SKM-1 treated with dmso at 0.1 percent for 144 hours (cell line): ENCODE results near the gene SOCS3.
A peak's percentile ranks its signal among the peaks of the same experiment; 100 is the strongest.
"Not testable (repeated sequence)": the region's sequence is repeated elsewhere in the genome, so short reads cannot be mapped to it uniquely, and the experiment has no call there.

Experiments
- DNase-seq: peaks from one replicate; lab custom pipeline; 2025; ENCODE audit not compliant: unreplicated experiment; lab: John Stamatoyannopoulos, UW

SOCS3 gene

GRCh38 chr17:78313735-78314648 lies 45.9 kb downstream of the SOCS3 start:
- DNase-seq: peak; percentile 20

GRCh38 chr17:78309659-78310255 lies 50.1 kb downstream of the SOCS3 start:
- not testable (repeated sequence) for DNase-seq

- no peak for DNase-seq
Measured at GRCh38 chr17:78307887-78308638, 51.8 kb downstream of the SOCS3 start.

GRCh38 chr17:78306913-78307312 lies 53.0 kb downstream of the SOCS3 start:
- DNase-seq: no peak
